Astrocyte (in vitro differentiated cells and primary cell): ENCODE results near the gene PLAAT2.

ENCODE experiments used
- CTCF ChIP-seq: IDR thresholded peaks from 2 replicates; pipeline ENCODE4 v1.5.1; 2011; ENCODE audit warnings: low read depth, mild to moderate bottlenecking, inconsistent platforms, low read length, moderate library complexity; ENCODE audit not compliant: insufficient read depth
- EZH2 ChIP-seq: IDR thresholded peaks from 2 replicates; pipeline ENCODE4 v1.6.1; 2012; ENCODE audit warnings: mild to moderate bottlenecking, low read length, inconsistent platforms; ENCODE audit not compliant: insufficient read depth

DNA sequence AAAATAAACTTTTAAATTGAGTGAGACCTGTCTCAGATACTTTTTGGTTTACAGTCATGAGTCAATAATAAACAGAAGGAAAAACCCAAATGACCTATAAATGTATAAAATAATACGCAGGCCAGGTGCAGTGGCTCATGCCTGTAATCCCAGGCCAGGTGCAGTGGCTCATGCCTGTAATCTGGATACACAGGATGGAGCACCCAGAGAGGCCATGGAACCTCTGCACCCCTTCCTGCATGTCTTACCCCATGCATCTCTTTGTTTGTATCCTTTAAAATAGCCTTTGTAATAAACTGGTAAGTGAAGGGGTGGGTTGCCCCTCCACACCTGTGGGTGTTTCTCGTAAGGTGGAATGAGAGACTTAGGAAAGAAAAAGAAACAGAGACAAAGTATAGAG lies 35.5 kb downstream of the PLAAT2 start:
- TF ChIP-seq CTCF (no peak), EZH2 (no peak)
